ENCODE results near the gene TMEM9B. TPM values are rescaled to one million over a fixed set of nuclear protein-coding genes. Genes with fewer than 3 reads are reported as not detected.

The TMEM9B gene
- total RNA-seq, 1 experiment from 2014 or later, result 13.6 TPM

GRCh38 chr11:8997451-8997850, 33.2 kb upstream of the TMEM9B start:
- H4K20me1 ChIP-seq (ENCODE audit: control insufficient read depth, insufficient read depth, insufficient read length), result no peaks in the 10 kb centered on the region
- H4K91ac ChIP-seq (ENCODE audit: insufficient read length, low read depth, low read length), result no peak overlapping the region
- no peak overlapping the region for H3K4me3 Mint-ChIP-seq
- H3K4me1 Mint-ChIP-seq, result peaks cover 0 to 2% of the 10 kb centered on the region in 2 experiments; a peak in 1 of 4 replicates
- H3K9me3 Mint-ChIP-seq, result no peaks in the 10 kb centered on the region
- WGBS (ENCODE audit: extremely low coverage, insufficient read length, low lambda C conversion rate), result no CpG with 5 or more reads among the region's 3 CpGs
- no peak overlapping the region for H2BK5ac ChIP-seq (ENCODE audit: insufficient read length, low read length)
- H3K79me1 ChIP-seq (ENCODE audit: insufficient read depth, low read depth, low read length, poor library complexity, severe bottlenecking), result no peaks in the 10 kb centered on the region
- no peak overlapping the region for H2AK5ac ChIP-seq (ENCODE audit: insufficient read length, low read length)
- no peak overlapping the region for H4K8ac ChIP-seq (replicated peaks; ENCODE audit: insufficient read length, low read depth, low read length)
- no peak overlapping the region for H3K4ac ChIP-seq (ENCODE audit: low read depth, low read length)
- H3K18ac ChIP-seq (ENCODE audit: insufficient read length, low read depth, low read length), result no peak overlapping the region
- no peak for TF ChIP-seq CTCF (conservative IDR thresholded peaks at IDR 0.05)
- H3K36me3 Mint-ChIP-seq (ENCODE audit: insufficient read depth in 1 of 3, low read depth in 3 of 3), result no peaks in the 10 kb centered on the region
- H3K23me2 ChIP-seq (ENCODE audit: insufficient read length, low read depth, low read length, poor library complexity, severe bottlenecking), result no peaks in the 10 kb centered on the region
- H3K14ac ChIP-seq (ENCODE audit: insufficient read depth, low read length), result no peak overlapping the region
- H2BK15ac ChIP-seq (ENCODE audit: low read depth, low read length), result no peak overlapping the region
- no peak overlapping the region for H4K5ac ChIP-seq (ENCODE audit: insufficient read length, low read depth, low read length)
- H2BK120ac ChIP-seq (ENCODE audit: low read depth, low read length, poor library complexity, severe bottlenecking), result no peak overlapping the region
- H3K9me3 ChIP-seq (ENCODE audit: control insufficient read depth, low read depth, low read length), result no peaks in the 10 kb centered on the region
- H3K23ac ChIP-seq (ENCODE audit: insufficient read length, low read depth, low read length), result no peak overlapping the region
- no peak overlapping the region for H3K4me2 ChIP-seq (ENCODE audit: insufficient read depth, insufficient read length, low read length)
- H2AFZ ChIP-seq (ENCODE audit: low read length), result no peak overlapping the region
- H2BK12ac ChIP-seq (ENCODE audit: insufficient read length, low read depth, low read length), result no peak overlapping the region
- peaks cover 4% of the 10 kb centered on the region for H3K27me3 ChIP-seq (ENCODE audit: insufficient read depth, low read length)
- no peak overlapping the region for H3K27ac Mint-ChIP-seq
- no peak overlapping the region for H3K9ac ChIP-seq (ENCODE audit: extremely low read depth, insufficient read length, low read length)
- peaks cover 23% of the 10 kb centered on the region for H3K27me3 Mint-ChIP-seq (ENCODE audit: low read depth)
- no peak overlapping the region for H3T11ph ChIP-seq (ENCODE audit: low read length)
- no peak for DNase-seq
- H2BK20ac ChIP-seq (ENCODE audit: low read depth, low read length, poor library complexity, severe bottlenecking), result no peak overlapping the region
- H3K4me1 ChIP-seq (ENCODE audit: insufficient read depth, low read length), result no peaks in the 10 kb centered on the region
- H3K27ac ChIP-seq (ENCODE audit: insufficient read length, low read depth, low read length), result no peak overlapping the region
- H3K56ac ChIP-seq (ENCODE audit: insufficient read length, low read depth, low read length), result no peak overlapping the region
- H3K79me2 ChIP-seq (ENCODE audit: insufficient read depth, low read length), result no peaks in the 10 kb centered on the region

All from H9 (cell line).